Measurements from ENCODE around the gene GEMIN7. TPM values are rescaled to one million over a fixed set of nuclear protein-coding genes. Genes with fewer than 3 reads are reported as not detected.

Gene GEMIN7
- total and polyA plus RNA-seq, 4 donors: 10.0 to 25.2 (median 19.4) TPM

GRCh38 chr19:45122832-45123231 lies 43.8 kb downstream of the GEMIN7 start:
- 89% methylated on average over 6 of the region's 6 CpGs for WGBS
- no peak overlapping the region for H3K27ac ChIP-seq (ENCODE audit: low read depth in 1 of 2, low read length in 2 of 2)
- H3K9me3 ChIP-seq (ENCODE audit: control insufficient read depth in 4 of 4, low read length in 3 of 4): no peaks in the 10 kb centered on the region
- no peak overlapping the region for H3K9ac ChIP-seq (ENCODE audit: low read depth in 1 of 2, low read length in 2 of 2)
- no peak overlapping the region for H3K4me3 ChIP-seq (ENCODE audit: low read depth in 1 of 3, low read length in 3 of 3)
- H3K27me3 ChIP-seq (ENCODE audit: control insufficient read depth in 4 of 4, insufficient read depth in 4 of 4, low read length in 3 of 4): no peaks in the 10 kb centered on the region
- TF ChIP-seq REST (IDR thresholded peaks at IDR 0.05): no peak
- TF ChIP-seq RXRA (IDR thresholded peaks at IDR 0.05): no peak
- no peak for TF ChIP-seq EGR1 (IDR thresholded peaks at IDR 0.05; ENCODE audit: low read depth in 2 of 2)
- no peak for TF ChIP-seq YY1 (IDR thresholded peaks at IDR 0.05)
- TF ChIP-seq JUND (IDR thresholded peaks at IDR 0.05): no peak
- no peak for TF ChIP-seq FOXA1 (IDR thresholded peaks at IDR 0.05)
- TF ChIP-seq HNF4G (IDR thresholded peaks at IDR 0.05): no peak
- TF ChIP-seq ZBTB33 (IDR thresholded peaks at IDR 0.05): no peak
- TF ChIP-seq RAD21 (IDR thresholded peaks at IDR 0.05): no peak
- no peak for TF ChIP-seq HNF4A (conservative IDR thresholded peaks at IDR 0.05)
- TF ChIP-seq CTCF (IDR thresholded peaks at IDR 0.05; ENCODE audit: low read depth, low read length, missing input control): no peak
- no peak for TF ChIP-seq SP1 (IDR thresholded peaks at IDR 0.05)
- no peak for TF ChIP-seq NR2F2 (IDR thresholded peaks at IDR 0.05)
- no peak for TF ChIP-seq ATF3 (IDR thresholded peaks at IDR 0.05)
- TF ChIP-seq MAX (IDR thresholded peaks at IDR 0.05): no peak
- no peak for DNase-seq (ENCODE audit: low spot score)
- H3K36me3 ChIP-seq (ENCODE audit: control insufficient read depth in 4 of 4, insufficient read depth in 3 of 4, low read depth in 1 of 4, low read length in 3 of 4): no peaks in the 10 kb centered on the region
- H3K4me1 ChIP-seq (ENCODE audit: control insufficient read depth in 4 of 4, insufficient read depth in 4 of 4, low read length in 3 of 4): no peaks in the 10 kb centered on the region

GRCh38 chr19:45123440-45123850 lies 44.4 kb downstream of the GEMIN7 start:
- Histone ChIP-seq H3K36me3 (ENCODE audit: control insufficient read depth in 4 of 4, insufficient read depth in 3 of 4, low read depth in 1 of 4, low read length in 3 of 4) (no peaks in the 10 kb centered on the region), H3K4me3 (ENCODE audit: low read depth in 1 of 3, low read length in 3 of 3) (no peak overlapping the region), H3K9ac (ENCODE audit: low read depth in 1 of 2, low read length in 2 of 2) (no peak overlapping the region), H3K9me3 (ENCODE audit: control insufficient read depth in 4 of 4, low read length in 3 of 4) (no peaks in the 10 kb centered on the region), H3K4me1 (ENCODE audit: control insufficient read depth in 4 of 4, insufficient read depth in 4 of 4, low read length in 3 of 4) (no peaks in the 10 kb centered on the region), H3K27me3 (ENCODE audit: control insufficient read depth in 4 of 4, insufficient read depth in 4 of 4, low read length in 3 of 4) (no peaks in the 10 kb centered on the region), H3K27ac (ENCODE audit: low read depth in 1 of 2, low read length in 2 of 2) (no peak overlapping the region)
- no peak for TF ChIP-seq SP1 (IDR thresholded peaks at IDR 0.05)
- DNase-seq (ENCODE audit: low spot score): no peak
- WGBS: 85% methylated on average over 9 of the region's 9 CpGs
